Measurements from ENCODE around the gene ISM1.

- TF ChIP-seq CTCF (IDR thresholded peaks at IDR 0.05) = no peak
- no peak for TF ChIP-seq POLR2A (IDR thresholded peaks at IDR 0.05)
Measured at GRCh38 chr20:13245250-13245723, 24.2 kb downstream of the ISM1 start.
